Neutrophil (primary cell): ENCODE data around the gene LGALS9.
"Not testable (repeated sequence)": the region's sequence is repeated elsewhere in the genome, so short reads cannot be mapped to it uniquely, and the experiment has no call there.

Source experiments
- H3K27ac ChIP-seq: fragments of 200-600 bp; sonication (generic); 2 replicates; pipeline ENCODE4 v1.5.1; 2016; ENCODE audit warnings: mild to moderate bottlenecking, moderate library complexity
- H3K27me3 ChIP-seq: fragments of 200-600 bp; sonication (generic); 2 replicates; pipeline ENCODE4 v1.6.0; 2016; ENCODE audit warnings: mild to moderate bottlenecking
- H3K36me3 ChIP-seq: fragments of 200-600 bp; sonication (generic); 2 replicates; pipeline ENCODE4 v1.5.1; 2017
- H3K4me1 ChIP-seq, 2 experiments: fragments of 200-600 bp in 1 of 2; sonication (generic) in 1 of 2; 1 replicate in 1 of 2; 2 replicates in 1 of 2; pipeline versions ENCODE4 v1.5.1 to v1.6.1; 2013 to 2016; ENCODE audit warnings: low read depth in 1 of 2, low read length in 1 of 2, mild to moderate bottlenecking in 1 of 2, moderate library complexity in 1 of 2; ENCODE audit not compliant: control insufficient read depth in 1 of 2, insufficient read depth in 1 of 2
- H3K4me3 ChIP-seq, 2 experiments: fragments of 200-600 bp in 1 of 2; sonication (generic) in 1 of 2; 1 replicate in 1 of 2; 2 replicates in 1 of 2; pipeline ENCODE4 v1.5.1; 2013 to 2016; ENCODE audit warnings: low read depth in 1 of 2, low read length in 1 of 2, mild to moderate bottlenecking in 1 of 2, moderate library complexity in 1 of 2
- H3K9me3 ChIP-seq: fragments of 200-600 bp; sonication (generic); 2 replicates; pipeline ENCODE4 v1.5.1; 2016
- CTCF ChIP-seq: fragments of 200-600 bp; sonication (generic); IDR thresholded peaks from 2 replicates; pipeline ENCODE4 v1.5.1; 2016; ENCODE audit warnings: antibody characterized with exemption

LGALS9 gene

GRCh38 chr17:27646232-27646631 lies 15.2 kb downstream of the LGALS9 start:
- no peaks in the 10 kb centered on the region for H3K27me3 ChIP-seq
- H3K4me1 ChIP-seq: no peaks in the 10 kb centered on the region
- peaks cover 59% of the 10 kb centered on the region for H3K36me3 ChIP-seq
- no peak for TF ChIP-seq CTCF
- H3K4me3 ChIP-seq: no peak overlapping the region
- no peaks in the 10 kb centered on the region for H3K9me3 ChIP-seq
- H3K27ac ChIP-seq: no peak overlapping the region

GRCh38 chr17:27647765-27648164 lies 16.8 kb downstream of the LGALS9 start:
- TF ChIP-seq CTCF: no peak
- H3K36me3 ChIP-seq: peaks cover 55% of the 10 kb centered on the region
- no peak overlapping the region for H3K4me3 ChIP-seq
- H3K27me3 ChIP-seq: no peaks in the 10 kb centered on the region
- H3K4me1 ChIP-seq: no peaks in the 10 kb centered on the region
- H3K9me3 ChIP-seq: no peaks in the 10 kb centered on the region
- no peak overlapping the region for H3K27ac ChIP-seq

- H3K4me3 ChIP-seq, H3K4me1 ChIP-seq, H3K27me3 ChIP-seq, H3K9me3 ChIP-seq, H3K27ac ChIP-seq: not testable (repeated sequence)
- peaks cover 43% of the 10 kb centered on the region for H3K36me3 ChIP-seq
Observed at GRCh38 chr17:27649111-27649571, 18.2 kb downstream of the LGALS9 start.

- Histone ChIP-seq H3K27ac (no peak overlapping the region), H3K9me3 (no peaks in the 10 kb centered on the region), H3K27me3 (no peaks in the 10 kb centered on the region), H3K4me1 (no peaks in the 10 kb centered on the region), H3K36me3 (peaks cover 35% of the 10 kb centered on the region), H3K4me3 (no peak overlapping the region)
- TF ChIP-seq CTCF: no peak
Observed at GRCh38 chr17:27649929-27650328, 18.9 kb downstream of the LGALS9 start.

- no peaks in the 10 kb centered on the region for H3K9me3 ChIP-seq
- H3K4me3 ChIP-seq: no peak overlapping the region
- H3K27me3 ChIP-seq: no peaks in the 10 kb centered on the region
- no peaks in the 10 kb centered on the region for H3K4me1 ChIP-seq
- H3K27ac ChIP-seq: no peak overlapping the region
- peaks cover 34% of the 10 kb centered on the region for H3K36me3 ChIP-seq
- TF ChIP-seq CTCF: no peak
Observed at GRCh38 chr17:27650836-27651235, 19.8 kb downstream of the LGALS9 start.

GRCh38 chr17:27651411-27652345 lies 20.7 kb downstream of the LGALS9 start:
- TF ChIP-seq CTCF: peak; percentile 94
- Histone ChIP-seq H3K4me3 (no peak overlapping the region), H3K4me1 (no peaks in the 10 kb centered on the region), H3K9me3 (no peaks in the 10 kb centered on the region), H3K27me3 (no peaks in the 10 kb centered on the region), H3K36me3 (peaks cover 26% of the 10 kb centered on the region), H3K27ac (no peak overlapping the region)

GRCh38 chr17:27653449-27653971 lies 22.5 kb downstream of the LGALS9 start:
- H3K4me3 ChIP-seq, H3K36me3 ChIP-seq, H3K27ac ChIP-seq, H3K4me1 ChIP-seq, H3K9me3 ChIP-seq, H3K27me3 ChIP-seq: not testable (repeated sequence)
